Putamen (tissue), 1 donor: ENCODE measurements around the gene CCDC78.
"Not testable (repeated sequence)": the region's sequence is repeated elsewhere in the genome, so short reads cannot be mapped to it uniquely, and the experiment has no call there.

Source experiments
- DNase-seq: peaks from one replicate; pipeline ENCODE4 v3.0.0-alpha.2; 2016; ENCODE audit warnings: low spot score

CCDC78 gene

DNA sequence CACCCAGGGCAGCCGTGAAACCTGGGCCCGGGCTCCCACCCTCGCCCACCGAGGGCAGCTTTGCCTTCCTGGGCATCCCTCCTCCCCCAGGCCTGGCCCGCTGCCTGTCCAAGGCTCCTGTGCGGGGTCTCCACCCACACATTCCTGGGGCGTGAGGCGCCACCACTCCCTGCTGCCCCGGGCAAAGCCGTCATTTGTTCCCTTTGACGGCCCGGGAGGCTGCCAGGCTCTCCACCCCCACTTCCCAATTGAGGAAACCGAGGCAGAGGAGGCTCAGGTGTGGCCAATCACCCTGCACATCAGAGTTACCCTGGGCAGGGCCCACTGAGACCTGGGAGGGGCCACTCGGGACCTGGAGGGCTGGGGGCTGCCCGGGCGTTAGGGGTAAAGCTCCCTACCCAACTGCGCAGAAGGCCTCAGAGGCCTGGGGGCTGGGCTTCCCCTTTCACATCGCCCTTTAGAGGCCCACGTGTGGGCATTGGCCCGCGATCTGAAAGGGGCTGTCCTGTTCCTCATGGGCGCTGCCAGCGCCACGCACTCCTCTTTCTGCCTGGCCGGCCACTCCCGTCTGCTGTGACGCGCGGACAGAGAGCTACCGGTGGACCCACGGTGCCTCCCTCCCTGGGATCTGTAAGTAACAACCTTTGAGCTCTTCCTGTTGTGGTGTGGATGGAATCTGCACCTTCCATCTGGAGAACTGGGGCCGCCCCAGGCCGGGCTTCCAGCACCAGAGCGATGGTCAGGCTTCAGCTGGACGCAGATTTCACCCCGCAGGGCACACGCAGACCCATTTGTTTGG lies 34.5 kb upstream of the CCDC78 start, which contains the start of gene MSLN:
Gene MSLN (plus strand): TSS at position 190 of the 799 bp plus-strand sequence. CDS start 1,947 bp downstream, outside the sequence.
- DNase-seq: no peak

DNA sequence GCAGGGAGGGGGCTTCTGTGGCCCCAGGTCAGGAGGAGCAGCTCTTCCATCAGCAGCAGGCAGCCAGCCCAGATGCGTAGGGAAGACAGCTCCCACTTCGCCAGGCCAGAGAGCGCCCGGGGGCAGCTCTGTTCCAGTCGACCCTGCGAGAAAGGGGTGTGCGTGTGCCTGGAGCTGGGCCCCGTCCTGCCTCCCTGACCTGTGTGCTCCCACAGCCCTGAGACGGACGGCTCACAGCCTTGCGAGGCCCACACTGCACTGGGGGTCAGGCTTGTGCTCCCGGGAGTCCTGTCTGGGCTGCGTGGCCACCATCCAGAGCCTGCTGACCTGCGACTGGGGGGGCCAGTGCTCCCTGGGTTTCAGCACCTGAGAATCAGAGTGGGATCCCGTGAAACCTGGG lies 33.8 kb upstream of the CCDC78 start:
- DNase-seq: no peak

DNA sequence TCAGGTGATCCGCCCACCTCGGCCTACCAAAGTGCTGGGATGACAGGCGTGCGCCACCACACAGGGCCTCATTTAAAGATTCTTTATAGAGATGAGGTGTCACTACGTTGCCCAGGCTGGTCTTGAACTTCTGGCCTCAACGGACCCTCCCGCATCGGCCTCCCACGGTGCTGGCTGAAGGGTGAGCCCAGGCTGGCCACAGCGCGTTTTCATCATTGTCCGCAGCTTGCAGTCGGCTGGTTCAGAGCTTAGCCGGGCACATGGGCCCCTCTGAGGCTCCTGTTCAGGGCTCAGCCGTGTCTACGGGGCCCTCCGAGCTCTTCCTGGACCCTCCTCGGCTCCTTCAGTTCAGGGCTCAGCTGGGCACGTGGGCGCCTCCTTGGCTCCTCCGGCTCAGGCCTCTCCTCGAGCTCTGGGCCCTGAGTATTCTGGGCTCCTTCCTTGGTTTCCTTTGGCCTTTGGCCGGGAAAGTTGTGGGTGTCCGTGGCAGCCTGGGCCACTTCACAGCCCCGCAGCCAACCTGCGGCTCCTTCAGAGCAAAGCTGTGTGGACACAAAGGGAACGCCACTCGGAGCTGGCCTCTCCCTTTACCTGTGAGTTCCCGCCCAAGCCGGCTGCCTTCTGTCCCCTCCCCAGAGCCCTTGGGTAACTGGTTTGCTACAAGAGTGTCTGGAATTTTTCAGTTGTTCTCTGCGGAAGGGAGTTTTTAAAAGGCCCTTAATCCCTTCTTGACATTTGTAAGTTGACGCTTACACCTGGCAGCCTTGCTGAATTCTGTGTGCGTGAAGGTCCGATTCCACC lies 33.1 kb upstream of the CCDC78 start:
- no peak for DNase-seq

DNA sequence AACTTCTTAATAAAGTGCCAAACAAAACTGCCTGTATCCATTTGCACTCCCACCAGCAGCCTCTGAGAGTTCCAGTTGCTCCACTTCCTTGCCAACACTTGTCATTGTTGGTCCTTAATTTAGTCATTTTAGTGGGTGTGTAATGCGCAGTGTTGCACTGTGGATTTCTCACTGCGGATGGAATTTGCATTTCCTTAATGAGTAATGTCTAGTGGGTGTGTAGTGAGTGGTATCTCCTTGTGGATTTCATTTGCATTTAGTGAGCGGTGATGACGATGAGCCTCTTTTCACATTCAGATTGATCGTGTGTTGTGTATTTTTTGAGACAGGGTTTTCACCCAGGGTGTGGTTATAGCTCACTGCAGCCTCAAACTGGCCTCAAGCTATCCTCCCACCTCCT lies 30.2 kb upstream of the CCDC78 start:
- DNase-seq: no peak

DNA sequence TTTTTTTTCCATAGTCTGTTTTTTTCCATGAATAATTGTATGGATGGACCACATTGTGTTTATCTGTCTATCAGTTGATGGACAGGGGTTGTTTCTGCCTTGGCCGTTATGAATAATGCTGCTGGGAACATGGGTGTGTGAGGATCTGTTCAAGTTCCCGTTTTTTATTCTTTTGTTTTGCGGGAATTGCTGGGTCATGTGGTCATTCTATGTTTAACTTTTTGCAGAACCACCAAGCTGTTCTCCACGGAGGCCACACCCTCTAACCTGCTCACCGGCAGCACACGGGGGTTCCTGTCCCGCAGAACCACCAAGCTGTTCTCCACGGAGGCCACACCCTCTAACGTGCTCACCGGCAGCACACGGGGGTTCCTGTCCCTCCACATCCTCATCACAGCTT lies 28.4 kb upstream of the CCDC78 start:
- no peak for DNase-seq

DNA sequence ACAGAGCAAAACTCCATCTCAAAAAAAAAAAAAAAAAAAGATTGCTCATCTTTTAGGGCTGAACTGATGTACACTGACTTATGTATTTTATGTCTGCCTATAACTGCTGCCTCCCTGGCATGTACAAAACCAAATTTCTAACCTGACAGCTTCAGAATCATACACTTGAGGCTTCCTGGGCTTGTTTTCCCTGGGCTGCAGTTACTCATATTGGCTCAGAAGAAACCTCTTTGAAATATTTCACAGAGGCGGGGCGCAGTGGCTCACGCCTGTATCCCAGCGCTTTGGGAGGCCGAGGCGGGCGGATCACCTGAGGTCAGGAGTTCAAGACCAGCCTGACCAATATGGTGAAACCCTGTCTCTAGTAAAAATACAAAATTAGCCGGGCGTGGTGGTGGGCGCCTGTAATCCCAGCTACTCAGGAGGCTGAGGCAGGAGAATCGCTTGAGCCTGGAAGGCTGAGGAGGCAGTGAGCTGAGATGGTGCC lies 27.9 kb upstream of the CCDC78 start:
- not testable (repeated sequence) for DNase-seq

DNA sequence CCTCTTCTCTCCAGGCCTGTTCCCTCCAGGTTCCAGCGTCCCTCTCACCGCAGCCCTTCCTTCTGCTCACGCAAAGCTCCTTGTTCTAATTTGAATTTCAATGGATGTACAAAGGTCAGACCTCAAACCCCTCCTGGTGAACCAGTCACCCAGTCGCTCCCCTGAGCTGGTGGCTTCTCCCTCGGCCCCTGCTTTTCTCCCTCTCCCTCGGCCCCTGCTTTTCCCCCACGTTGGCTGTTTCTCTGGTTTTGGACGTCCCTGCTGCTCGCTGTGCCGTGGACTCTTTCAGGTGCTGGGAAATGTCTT lies 25.7 kb upstream of the CCDC78 start:
- DNase-seq: no peak

DNA sequence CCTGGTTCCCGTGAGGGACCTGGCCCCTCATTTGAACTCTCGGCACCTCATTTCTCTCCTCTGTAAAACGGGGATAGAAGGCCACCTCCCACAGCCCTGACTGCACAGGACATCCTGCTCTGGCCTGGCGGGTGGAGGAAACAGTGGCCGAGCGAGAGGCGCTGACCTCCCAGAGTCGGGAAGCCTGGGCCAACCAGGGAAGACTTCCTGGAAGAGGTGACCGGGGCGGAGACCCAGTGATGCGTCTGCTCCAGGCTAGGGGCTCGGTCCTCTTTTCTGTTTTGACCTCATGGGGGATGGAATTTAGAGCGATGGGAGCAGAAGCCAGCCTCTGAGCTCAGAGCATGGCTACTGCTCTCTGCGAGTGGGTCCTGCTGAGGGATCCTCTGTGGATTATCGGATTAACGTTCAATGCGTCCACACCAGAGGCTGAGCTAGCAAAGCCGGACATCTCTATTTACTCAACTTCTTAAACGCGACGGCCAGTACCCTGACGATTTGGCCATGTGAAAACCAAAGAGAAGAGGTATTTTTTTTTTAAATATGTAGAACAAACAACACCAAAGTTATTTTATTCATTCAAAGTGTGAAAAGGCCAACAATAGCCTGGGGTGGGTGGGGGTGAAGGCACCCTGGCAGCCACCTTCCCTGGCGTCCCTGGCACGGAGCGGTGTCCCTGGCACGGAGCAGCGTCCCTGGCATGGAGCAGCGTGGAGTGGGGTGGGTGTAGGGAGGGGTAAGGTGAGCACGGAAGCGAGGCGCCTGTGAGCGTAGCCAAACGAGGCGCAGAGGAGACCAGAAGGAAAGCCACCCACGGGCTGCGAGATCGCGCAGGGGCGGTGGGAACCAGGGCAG lies 25.1 kb upstream of the CCDC78 start:
- DNase-seq: no peak

DNA sequence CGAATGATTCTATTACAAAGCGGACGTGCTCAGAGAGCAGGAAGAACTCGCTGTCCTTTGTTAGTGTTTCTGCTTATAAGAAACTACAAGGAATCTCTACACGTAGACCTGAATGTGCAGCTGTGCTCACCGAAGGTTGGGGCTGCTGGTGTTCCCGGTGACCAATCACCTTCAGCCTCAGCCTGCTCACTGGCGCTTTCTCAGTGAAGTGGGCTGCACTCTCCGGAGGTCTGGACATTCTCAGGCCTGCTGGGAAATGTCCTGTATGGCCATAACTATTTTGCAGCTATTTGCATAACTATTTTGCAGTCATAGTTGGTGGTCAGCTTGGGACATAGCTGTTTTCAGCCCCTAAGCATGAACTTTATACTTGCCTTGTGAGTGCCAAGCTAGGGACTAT lies 24.2 kb upstream of the CCDC78 start:
- DNase-seq: no peak

DNA sequence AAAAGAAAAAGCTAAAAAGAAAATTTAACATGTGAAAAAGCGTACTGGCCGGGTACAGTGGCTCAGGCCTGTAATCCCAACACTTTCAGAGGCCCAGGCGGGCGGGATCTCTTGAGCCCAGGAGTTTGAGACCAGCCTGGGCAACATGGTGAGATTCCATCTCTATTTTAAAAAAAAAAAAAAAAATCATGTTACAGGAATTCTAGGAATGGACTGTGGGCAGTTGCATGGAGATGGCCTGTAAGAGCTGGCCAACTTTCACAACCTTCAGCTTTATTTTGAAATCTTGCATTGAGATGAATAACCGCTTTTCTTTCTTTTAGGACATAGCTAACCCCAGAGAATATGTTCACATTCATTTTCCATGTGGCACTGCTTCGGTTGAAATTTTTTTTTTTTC lies 22.8 kb upstream of the CCDC78 start:
- no peak for DNase-seq

DNA sequence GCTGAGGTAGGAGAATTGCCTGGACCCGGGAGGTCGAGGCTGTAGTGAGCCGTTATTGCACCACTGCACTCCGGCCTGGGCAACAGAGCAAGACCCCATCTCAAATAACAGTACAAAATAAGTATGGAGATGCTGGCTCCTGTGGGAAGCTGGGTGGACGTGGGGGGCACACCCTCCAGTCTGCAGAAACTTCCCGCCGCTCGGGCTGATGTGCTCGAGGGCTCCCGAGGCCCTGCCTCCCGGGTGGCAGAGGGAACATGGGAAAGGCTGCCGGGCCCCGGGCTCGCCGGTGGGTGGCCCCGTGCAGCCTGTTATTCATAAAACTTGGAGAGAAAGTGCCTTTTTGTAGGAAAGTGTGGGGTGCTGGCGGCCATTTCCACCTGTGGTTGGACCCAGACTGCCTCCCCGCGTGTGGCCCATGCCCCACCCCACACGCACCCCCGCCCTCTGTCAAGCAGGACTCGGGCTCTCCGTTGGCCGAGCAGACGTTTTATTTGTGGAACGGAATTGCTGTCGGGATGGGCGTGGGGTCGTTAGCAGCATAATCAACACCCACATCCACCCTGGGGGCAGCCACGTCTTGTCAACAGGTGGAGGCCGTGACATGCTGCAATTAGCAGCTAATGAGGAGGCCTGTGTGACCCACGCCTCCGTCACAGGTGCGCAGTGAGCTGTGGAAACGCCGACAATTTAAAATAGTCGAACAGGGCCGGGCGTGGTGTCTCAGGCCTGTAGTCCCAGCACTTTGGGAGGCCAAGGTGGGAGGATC lies 21.9 kb upstream of the CCDC78 start:
- DNase-seq: no peak

DNA sequence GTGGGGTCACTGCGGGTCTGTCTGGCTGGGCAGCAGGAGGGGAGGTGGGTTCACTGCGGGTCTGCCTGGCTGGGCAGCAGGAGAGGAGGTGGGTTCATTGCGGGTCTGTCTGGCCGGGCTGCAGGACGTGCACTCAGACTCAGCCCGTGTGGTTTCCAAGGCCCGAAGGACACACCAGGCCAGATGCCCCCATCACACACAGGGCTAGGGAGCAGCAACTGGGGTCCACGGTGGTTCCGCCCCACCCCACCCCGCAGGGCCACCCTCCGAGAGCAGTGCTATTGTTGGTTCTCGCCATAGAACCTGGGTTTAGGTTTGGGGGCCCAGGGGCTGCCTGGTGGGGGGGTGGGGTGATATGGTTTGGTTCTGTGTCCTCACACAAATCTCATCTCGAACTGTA lies 20.4 kb upstream of the CCDC78 start:
- no peak for DNase-seq

DNA sequence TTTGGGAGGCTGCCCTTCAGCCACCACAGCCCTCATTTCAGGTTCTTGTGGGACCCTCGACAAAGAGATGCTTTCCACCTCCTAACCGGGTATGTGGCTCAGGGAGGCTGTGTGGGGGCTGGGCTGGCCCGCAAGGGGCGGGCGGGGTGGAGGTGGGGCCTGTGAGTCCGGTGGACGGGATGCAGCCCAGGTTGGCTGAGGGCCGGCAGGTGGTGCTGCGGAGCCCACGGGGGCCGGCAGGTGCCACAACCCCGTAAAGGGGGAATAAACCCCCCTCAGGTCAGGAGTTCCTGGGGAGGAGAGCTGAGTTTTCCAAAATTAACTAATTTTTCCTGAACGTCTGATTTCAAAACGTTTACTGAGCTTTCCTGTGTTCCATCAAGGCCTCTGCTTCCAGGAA lies 19.5 kb upstream of the CCDC78 start:
- no peak for DNase-seq

DNA sequence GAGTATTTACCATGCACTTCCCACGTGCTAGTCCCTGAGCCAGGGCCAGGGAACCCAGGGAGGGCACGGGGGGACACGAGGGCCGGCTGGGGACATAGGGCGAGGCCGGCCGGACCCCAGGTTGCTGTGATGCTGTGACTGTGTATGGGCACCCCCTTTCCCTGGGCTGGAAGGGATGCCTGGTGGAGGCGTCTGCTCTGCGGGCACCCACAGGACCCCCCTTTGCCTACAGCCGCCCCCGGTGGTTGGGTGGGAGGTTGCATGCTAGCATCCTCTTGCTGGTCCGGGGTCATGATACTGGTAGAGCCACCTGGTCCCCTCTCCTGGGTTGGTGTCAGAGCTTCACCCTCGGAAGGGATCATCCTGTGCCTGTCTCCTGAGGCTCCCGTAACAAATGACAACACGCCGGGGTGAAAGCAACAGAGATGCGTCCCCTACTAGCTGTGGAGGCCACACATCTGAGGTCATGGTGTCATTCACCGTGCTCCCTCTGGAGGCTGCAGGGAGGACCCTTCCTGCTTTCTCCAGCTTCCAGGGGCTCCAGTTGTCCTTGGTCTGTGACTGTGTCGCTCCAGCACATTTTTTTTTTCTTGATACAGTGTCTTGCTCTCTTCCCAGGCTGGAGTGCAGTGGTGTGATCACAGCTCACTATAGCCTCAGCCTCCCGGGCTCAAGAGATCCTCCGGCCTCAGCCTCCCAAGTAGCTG lies 17.7 kb upstream of the CCDC78 start:
- no peak for DNase-seq

DNA sequence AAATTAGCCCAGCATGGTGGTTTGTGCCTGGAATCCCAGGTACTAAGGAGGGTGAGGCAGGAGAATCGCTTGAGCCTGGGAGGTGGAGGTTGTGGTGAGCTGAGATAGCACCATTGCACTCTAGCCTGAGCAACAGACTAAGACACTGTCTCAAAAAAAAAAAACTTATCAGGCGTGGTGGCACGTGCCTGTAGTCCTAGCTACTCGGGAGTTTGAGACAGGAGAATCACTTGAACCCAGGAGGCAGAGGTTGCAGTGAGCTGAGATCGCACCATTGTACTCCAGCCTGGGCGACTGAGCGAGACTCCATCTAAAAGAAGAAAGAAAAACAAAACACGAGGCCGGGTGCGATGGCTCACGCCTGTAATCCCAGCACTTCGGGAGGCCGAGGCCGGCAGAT lies 16.7 kb upstream of the CCDC78 start:
- not testable (repeated sequence) for DNase-seq

DNA sequence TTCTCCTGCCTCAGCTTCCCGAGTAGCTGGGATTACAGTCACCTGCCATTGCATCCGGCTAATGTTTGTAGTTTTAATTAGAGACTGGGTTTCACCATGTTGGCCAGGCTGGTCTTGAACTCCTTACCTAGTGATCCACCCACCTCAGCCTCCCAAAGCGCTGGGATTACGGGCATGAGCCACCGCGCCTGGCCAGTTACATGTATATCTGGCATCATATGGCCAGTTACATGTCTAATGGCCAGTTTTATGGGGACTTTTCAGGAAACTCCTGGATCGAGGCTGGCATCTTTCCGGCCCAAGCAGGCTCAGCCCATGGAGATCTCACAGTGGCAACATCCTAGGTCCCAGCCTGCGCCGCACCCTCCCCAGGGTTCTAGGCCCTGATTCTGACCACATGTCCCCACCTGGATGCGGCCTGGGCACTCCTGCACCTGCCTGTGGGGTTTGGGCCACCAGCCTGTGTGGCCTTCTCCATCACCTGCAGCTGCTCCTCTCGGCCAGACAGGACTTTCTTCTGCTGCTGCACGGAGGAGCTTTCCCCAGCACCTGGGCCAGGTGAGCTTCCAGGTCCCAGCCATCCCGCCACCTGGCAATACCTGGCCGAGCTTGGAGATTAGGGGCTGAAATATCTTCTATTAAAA lies 15.9 kb upstream of the CCDC78 start:
- DNase-seq: no peak

DNA sequence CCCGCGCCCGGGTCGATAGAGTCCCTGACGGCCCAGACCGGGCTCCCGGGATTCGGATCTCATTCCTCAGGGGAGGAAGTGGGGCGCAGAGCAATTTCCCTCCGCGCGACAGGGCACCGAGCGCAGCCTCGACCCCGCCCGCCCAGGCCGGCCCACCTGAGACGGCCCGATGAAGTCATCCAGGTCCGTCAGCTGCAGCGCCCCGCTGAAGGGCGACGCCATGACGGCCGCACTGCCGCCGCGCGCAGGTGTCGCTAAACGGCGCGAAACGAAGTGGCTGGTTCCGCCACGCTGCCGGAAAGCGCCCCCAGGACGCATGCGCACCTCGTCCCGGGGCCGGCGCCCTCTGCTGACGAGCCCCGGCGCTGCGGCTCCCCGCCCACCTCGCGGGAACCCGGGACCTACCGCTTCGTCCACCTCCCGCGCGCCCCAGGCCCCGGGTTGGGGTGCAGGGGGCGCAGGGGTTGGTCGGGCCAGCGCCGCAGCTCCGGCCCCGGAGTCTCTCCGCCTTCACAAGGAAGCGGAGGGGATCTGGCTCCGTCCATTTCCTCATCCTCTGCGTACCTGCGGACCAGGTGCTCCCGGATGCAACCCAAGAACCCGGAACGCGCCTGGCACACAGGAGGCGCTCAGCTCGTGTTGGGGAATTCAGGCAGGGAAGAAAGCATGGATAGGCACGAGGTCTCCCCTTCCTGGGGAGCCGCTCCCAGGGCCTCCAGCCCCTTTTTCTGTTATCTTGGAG lies 14.7 kb upstream of the CCDC78 start, which contains the start of gene CIAO3:
Gene CIAO3 (minus strand): TSS at position 234 of the 742 bp plus-strand sequence. CDS start 12 bp downstream, at position 222.
- no peak for DNase-seq

DNA sequence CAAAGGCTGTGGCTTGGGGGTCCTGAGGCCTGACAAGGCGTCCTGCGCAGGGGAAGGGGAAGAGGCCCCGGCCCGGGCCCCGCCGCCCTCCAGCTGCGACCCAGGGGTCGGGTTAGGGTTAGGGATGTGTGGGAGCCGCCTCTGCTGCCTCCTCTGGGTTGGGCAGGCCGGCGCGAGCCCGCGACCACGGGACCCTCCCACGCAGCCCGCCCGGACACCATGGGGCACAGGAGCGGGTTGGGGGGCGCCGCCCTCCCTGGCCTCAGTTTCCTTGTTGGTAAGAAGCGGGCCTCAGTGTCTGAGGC lies 14.2 kb upstream of the CCDC78 start:
- no peak for DNase-seq

DNA sequence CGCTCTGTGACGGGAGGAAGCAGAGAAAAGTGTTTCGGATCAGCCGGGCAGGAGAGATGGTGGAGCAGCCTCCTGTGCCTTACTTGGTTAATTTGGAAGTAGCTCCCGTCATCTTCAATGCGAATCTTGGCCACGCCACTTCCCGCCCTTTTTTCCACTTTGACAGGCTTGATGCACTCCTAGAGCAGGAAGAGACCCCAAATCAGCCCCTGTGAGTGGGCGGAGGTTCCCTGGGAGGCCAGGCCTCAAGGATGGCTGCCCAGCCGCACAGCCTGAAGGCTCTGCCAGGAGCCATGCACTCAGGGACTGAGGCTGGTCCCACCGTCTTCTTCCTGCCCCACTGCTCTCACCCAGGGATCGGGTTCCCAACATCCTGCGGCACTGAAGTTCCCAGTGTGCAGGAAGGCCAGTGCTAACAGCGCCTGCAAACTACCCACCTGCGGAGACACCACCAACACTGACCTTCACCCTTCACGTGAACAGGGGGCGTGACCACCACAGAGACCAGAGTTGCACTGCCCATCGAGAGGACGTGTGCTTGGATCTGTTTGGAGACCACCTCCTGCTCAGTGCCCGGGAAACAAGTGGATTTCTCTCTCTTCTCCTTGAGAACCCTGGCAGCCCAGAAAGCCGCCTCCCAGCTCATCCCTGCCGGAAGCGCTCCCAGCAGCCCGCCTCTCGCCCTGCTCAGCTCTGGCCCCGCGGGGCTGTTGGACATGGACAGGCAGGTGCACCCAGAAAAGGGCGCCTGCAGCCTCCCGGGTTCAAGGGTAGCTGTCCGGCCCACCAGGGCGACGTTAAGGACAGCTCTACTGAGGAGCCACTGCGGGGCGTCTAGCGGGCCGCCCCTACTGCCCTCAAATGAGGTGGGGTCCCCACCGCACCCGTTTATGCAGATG lies 13.6 kb upstream of the CCDC78 start:
- DNase-seq: no peak
